ENCODE results near the gene RNF31.

RNF31 gene

DNA sequence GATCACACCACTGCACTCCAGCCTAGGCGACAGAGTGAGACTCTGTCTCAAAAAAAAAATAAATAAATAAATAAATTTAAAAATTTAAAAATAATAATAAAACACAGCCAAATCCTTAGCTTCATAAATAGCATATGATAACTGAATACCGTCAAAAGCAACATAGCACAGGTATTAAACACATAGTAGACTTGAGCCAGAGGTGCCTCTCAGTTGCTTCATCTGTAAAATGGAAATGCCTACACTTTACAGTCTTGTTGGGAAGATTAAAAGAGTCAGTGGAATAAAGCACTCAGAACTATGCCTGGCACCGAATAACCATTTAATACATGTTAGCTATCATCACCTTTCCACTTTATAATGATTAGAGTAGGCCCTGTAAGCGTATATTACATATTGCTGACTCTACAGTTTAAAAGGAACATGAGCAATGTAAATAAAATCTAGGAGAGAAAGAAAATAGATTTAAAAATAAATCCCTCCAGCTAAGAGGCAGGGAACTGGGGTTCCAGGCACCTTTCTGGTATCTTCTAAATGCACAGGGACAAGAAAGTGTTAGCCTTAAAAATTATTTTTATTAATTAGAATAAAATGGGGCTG is 40.5 kb upstream of the RNF31 start:
- no peak for TF ChIP-seq EZH2phosphoT487 (IDR thresholded peaks at IDR 0.05; ENCODE audit: low read depth)
- TF ChIP-seq, protein P1, sequence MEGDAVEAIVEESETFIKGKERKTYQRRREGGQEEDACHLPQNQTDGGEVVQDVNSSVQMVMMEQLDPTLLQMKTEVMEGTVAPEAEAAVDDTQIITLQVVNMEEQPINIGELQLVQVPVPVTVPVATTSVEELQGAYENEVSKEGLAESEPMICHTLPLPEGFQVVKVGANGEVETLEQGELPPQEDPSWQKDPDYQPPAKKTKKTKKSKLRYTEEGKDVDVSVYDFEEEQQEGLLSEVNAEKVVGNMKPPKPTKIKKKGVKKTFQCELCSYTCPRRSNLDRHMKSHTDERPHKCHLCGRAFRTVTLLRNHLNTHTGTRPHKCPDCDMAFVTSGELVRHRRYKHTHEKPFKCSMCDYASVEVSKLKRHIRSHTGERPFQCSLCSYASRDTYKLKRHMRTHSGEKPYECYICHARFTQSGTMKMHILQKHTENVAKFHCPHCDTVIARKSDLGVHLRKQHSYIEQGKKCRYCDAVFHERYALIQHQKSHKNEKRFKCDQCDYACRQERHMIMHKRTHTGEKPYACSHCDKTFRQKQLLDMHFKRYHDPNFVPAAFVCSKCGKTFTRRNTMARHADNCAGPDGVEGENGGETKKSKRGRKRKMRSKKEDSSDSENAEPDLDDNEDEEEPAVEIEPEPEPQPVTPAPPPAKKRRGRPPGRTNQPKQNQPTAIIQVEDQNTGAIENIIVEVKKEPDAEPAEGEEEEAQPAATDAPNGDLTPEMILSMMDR (IDR thresholded peaks at IDR 0.05; ENCODE audit: low read depth, low read length), result no peak
- Histone ChIP-seq H3K9ac (ENCODE audit: low read length) (no peak overlapping the region), H3K36me3 (replicated peaks; ENCODE audit: low read depth, low read length) (peaks cover 24% of the 10 kb centered on the region), H3K27me3 (ENCODE audit: low read depth, low read length) (no peaks in the 10 kb centered on the region), H3K4me1 (ENCODE audit: low read length) (peaks cover 7% of the 10 kb centered on the region), H3K79me2 (ENCODE audit: low read length) (no peaks in the 10 kb centered on the region), H3K4me2 (ENCODE audit: low read length) (no peak overlapping the region), H3K27ac (ENCODE audit: low read length) (no peak overlapping the region), H2AFZ (ENCODE audit: low read depth, low read length) (no peak overlapping the region), H4K20me1 (ENCODE audit: insufficient read depth, low read length) (no peaks in the 10 kb centered on the region), H3K4me3 (ENCODE audit: low read length) (no peak overlapping the region), H3K9me3 (ENCODE audit: insufficient read depth, low read length) (no peaks in the 10 kb centered on the region)

DNA sequence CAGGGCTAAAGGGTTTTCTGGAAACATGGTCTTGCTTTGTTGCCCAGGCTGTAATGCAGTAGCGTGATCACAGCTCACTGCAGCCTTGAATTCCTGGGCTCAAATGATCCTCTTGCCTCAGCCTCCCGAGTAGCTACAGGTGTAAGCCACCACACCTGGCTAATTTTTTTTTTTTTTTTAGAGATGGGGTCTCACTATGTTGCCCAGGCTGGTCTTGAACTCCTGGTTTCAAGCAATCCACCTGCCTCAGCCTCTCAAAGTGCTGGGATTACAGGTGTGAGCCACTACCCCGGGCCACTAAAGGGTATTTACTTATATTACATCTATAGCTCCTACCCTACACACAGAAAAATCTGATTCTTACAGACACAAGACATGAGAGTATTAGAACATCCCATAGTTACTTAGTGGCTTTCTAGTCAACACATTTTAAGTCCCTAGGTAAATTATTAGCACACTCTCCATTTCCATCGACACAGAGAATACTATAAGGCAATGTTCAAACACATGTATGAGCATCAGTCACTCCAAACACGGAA is 38.9 kb upstream of the RNF31 start:
- no peaks in the 10 kb centered on the region for H3K9me3 ChIP-seq (ENCODE audit: insufficient read depth, low read length)
- no peak overlapping the region; the same call in 1 of the 2 replicates for H3K27ac ChIP-seq (ENCODE audit: low read length)
- H4K20me1 ChIP-seq (ENCODE audit: insufficient read depth, low read length), result no peaks in the 10 kb centered on the region
- H3K27me3 ChIP-seq (ENCODE audit: low read depth, low read length), result no peaks in the 10 kb centered on the region
- TF ChIP-seq EZH2phosphoT487 (IDR thresholded peaks at IDR 0.05; ENCODE audit: low read depth), result no peak
- TF ChIP-seq, protein P1 (IDR thresholded peaks at IDR 0.05; ENCODE audit: low read depth, low read length), result no peak
- H2AFZ ChIP-seq (ENCODE audit: low read depth, low read length), result peak overlapping the region; percentile 91
- peak overlapping the region; percentile 16; the same call in 1 of the 2 replicates for H3K9ac ChIP-seq (ENCODE audit: low read length)
- H3K4me1 ChIP-seq (ENCODE audit: low read length), result peaks cover 7% of the 10 kb centered on the region
- no peak overlapping the region for H3K4me3 ChIP-seq (ENCODE audit: low read length)
- H3K4me2 ChIP-seq (ENCODE audit: low read length), result peak overlapping the region; percentile 60
- no peaks in the 10 kb centered on the region for H3K79me2 ChIP-seq (ENCODE audit: low read length)
- peaks cover 12% of the 10 kb centered on the region for H3K36me3 ChIP-seq (replicated peaks; ENCODE audit: low read depth, low read length)

DNA sequence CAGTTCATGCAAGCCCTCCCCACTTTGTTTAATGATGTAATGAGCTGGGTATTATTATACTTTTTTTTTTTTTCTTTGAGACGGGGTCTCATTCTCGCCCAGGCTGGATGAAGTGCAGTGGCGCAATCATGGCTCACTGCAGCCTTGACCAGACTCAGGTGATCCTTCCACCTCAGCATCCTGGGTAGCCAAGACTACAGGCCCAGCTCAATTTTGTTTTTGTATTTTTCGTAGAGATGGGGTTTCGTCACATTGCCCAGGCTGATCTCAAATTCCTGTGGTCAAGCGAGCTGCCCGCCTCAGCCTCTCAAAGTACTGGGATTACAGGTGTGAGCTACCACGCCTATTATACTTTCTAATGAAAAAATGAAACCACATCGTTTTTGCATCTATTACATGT is 37.2 kb upstream of the RNF31 start:
- Histone ChIP-seq H3K4me3 (ENCODE audit: low read length) (no peak overlapping the region), H3K9me3 (ENCODE audit: insufficient read depth, low read length) (no peaks in the 10 kb centered on the region), H3K36me3 (replicated peaks; ENCODE audit: low read depth, low read length) (no peaks in the 10 kb centered on the region), H3K4me1 (ENCODE audit: low read length) (peaks cover 7% of the 10 kb centered on the region), H2AFZ (ENCODE audit: low read depth, low read length) (no peak overlapping the region), H3K4me2 (ENCODE audit: low read length) (no peak overlapping the region), H3K27ac (ENCODE audit: low read length) (no peak overlapping the region), H3K79me2 (ENCODE audit: low read length) (no peaks in the 10 kb centered on the region), H4K20me1 (ENCODE audit: insufficient read depth, low read length) (no peaks in the 10 kb centered on the region), H3K27me3 (ENCODE audit: low read depth, low read length) (no peaks in the 10 kb centered on the region), H3K9ac (ENCODE audit: low read length) (no peak overlapping the region)
- TF ChIP-seq, protein P1 (IDR thresholded peaks at IDR 0.05; ENCODE audit: low read depth, low read length), result no peak
- no peak for TF ChIP-seq EZH2phosphoT487 (IDR thresholded peaks at IDR 0.05; ENCODE audit: low read depth)

DNA sequence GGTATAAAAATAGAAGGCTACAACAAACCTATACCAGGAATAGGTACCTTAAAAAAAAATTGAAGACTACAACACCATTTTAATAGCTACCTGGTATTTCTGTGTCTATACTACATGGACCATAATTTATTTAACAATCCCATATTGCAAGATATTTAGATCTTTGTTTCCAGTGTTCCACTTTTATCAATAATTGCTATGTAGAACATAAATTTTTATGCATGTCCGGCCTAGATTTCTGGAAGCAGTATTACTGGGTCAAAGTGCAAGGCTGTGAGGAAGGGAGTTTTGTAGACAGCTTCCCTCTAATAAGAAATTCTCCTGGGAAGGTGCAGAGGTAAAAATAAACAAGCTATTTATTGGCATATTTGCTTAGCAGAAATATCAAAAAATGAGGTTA is 36.8 kb upstream of the RNF31 start:
- Histone ChIP-seq H3K9me3 (ENCODE audit: insufficient read depth, low read length) (no peaks in the 10 kb centered on the region), H2AFZ (ENCODE audit: low read depth, low read length) (no peak overlapping the region), H4K20me1 (ENCODE audit: insufficient read depth, low read length) (no peaks in the 10 kb centered on the region), H3K4me3 (ENCODE audit: low read length) (no peak overlapping the region), H3K9ac (ENCODE audit: low read length) (no peak overlapping the region), H3K36me3 (replicated peaks; ENCODE audit: low read depth, low read length) (no peaks in the 10 kb centered on the region), H3K27ac (ENCODE audit: low read length) (no peak overlapping the region), H3K27me3 (ENCODE audit: low read depth, low read length) (no peaks in the 10 kb centered on the region), H3K4me2 (ENCODE audit: low read length) (no peak overlapping the region), H3K79me2 (ENCODE audit: low read length) (peaks cover 2% of the 10 kb centered on the region; the same call in 1 of the 2 replicates), H3K4me1 (ENCODE audit: low read length) (peaks cover 9% of the 10 kb centered on the region)
- TF ChIP-seq, protein P1 (IDR thresholded peaks at IDR 0.05; ENCODE audit: low read depth, low read length), result no peak

Measured in OCI-LY3 (cell line).